Stimulated activated CD4-positive, alpha-beta T cell treated with anti-CD3 and anti-CD28 coated beads, Interleukin-2, amount 100 ng/mL, for 24 hours (primary cell): Measurements from ENCODE around the gene XXYLT1.
"Not testable (repeated sequence)": the region's sequence is repeated elsewhere in the genome, so short reads cannot be mapped to it uniquely, and the experiment has no call there.

Source experiments
- DNase-seq, 2 donors: peaks; one replicate each; pipeline ENCODE4 v3.0.0-alpha.2; 2020

Gene XXYLT1

GRCh38 chr3:195109098-195109657, 161.8 kb downstream of the XXYLT1 start:
- no peak for DNase-seq

DNA sequence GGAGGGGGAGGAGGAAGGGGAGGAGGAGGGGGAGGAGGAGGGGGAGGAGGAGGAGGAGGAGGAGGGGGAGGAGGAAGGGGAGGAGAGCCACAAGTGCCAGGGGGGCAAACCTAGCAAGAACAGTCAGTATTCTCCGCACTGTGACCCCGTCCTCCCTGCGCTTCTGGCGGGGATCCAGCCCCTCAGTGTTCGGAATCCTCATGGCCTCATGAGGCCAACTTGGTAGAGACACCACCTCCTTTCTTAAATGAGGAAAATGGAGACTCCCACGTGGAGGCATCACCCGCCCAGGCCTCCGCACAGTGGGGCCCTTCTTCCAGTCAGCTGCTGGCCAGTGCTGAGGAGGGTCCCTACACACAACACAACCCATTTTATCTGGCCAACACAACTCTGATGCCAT, 163.4 kb downstream of the XXYLT1 start:
- no peak for DNase-seq

DNA sequence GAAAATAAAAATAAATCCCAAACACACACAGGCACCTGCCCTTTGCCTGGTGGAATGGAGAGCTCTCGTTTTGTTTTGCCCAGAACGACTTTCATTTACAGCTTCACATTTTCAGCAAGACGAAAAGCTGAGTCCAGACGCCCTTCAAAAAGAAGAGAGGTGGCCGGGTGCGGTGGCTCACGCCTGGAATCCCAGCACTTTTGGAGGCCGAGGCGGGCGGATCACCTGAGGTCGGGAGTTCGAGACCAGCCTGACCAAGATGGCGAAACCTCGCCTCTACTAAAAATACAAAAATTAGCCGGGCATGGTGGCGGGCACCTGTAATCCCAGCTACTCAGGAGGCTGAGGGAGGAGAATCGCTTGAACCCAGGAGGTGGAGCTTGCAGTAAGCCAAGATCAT, 163.9 kb downstream of the XXYLT1 start:
- not testable (repeated sequence) for DNase-seq

DNA sequence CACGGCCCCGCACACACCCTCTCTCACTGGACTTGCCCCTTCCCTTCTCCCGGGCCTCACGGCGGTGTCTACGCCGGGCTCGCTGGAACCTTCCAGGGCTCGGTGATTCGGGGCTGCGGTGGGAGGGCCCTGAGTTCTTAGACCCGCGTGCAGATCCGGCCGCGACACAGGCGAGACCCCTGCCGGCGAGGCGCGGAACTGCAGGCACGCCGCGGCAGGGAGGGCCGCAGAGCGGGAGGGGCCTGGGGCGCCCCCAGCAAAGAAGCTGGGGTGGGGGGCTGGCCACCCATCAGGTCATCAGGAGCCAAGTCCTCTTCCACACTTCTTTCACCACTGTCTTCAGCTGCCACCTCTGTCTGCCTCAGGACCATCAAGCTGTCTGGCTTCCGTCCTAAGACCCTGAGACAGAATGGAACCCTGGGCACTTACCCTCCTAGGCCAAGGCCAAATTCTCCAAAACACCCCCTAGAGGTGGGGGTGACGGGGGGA, 164.5 kb downstream of the XXYLT1 start:
- DNase-seq = peak; percentile 75 to 77

DNA sequence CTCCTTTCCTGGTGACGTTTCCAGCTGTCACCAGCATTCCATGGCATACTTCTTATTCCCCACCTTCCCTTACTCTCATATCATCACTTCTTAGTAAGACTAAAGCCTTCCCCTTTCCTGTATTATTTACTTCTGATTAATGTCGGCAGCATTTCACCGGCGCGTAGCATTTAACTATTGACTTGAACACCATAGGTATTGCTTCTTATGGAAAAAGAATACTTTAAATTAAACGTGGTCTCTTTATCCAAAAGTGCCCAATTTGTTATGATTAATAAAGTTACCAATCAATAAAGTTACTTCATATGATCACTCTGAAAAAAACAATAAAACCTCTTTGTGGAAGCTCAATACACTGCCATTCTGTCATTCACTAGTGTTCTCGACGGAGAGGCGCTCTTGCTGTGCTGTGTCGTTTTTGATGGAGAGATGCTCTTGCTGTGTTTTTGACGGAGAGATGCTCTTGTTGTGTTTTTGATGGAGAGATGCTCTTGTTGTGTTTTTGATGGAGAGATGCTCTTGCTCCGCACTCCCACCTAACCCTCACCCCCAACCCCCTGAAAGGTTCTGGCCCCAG, 165.0 kb downstream of the XXYLT1 start:
- no peak for DNase-seq

GRCh38 chr3:195105389-195105788, 165.6 kb downstream of the XXYLT1 start:
- DNase-seq = no peak

DNA sequence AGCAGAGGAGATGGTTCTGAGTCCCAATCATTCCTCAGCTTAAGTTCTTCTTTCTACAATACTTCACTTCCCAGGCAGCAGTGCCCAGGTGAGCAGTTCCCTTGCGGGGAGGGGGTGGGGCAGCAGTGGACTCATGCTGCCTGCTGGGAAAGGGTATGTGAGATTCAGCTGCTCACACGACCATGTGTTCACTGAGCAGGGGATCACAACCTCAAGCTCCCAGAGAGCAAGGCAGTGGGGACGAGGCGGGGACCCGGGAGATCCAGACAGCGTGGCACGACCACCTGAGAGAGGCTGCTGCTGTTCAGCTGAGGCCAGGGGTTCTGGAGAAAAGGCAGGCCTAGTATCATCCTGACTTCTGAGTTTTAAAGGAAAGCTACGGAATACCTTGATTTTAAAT, 166.6 kb downstream of the XXYLT1 start:
- DNase-seq = no peak

- no peak for DNase-seq
Measured at GRCh38 chr3:195103623-195104022, 167.3 kb downstream of the XXYLT1 start.

- no peak for DNase-seq
Measured at GRCh38 chr3:195102609-195103467, 168.1 kb downstream of the XXYLT1 start.

GRCh38 chr3:195101927-195102608, 168.9 kb downstream of the XXYLT1 start:
- no peak for DNase-seq

DNA sequence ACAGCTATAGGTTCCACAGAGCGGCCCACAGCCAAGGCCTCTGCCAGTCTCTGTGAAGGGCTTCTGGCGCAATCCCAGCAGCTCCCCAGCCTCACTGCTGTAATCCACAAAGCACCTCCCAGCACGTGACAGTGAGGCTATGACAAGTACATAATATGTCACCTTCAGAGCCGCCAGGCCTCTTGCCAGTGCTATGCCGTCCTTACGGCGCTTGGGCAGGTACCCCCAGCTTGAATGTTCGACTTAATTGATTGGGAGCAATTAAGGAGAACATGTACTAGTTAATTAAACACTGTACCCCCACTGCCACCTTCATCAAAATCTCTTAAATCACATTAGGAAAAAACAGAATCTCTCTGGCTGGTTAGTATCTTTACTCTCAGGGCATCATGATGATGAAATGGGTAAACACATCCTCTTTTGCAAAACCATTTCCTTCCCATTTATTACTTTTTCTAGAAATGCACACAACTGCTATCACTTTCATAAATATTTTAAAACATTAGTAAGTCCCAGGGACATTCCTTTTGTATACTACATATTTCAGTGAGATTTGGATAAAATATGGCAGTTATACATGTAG, 169.9 kb downstream of the XXYLT1 start:
- DNase-seq = no peak

DNA sequence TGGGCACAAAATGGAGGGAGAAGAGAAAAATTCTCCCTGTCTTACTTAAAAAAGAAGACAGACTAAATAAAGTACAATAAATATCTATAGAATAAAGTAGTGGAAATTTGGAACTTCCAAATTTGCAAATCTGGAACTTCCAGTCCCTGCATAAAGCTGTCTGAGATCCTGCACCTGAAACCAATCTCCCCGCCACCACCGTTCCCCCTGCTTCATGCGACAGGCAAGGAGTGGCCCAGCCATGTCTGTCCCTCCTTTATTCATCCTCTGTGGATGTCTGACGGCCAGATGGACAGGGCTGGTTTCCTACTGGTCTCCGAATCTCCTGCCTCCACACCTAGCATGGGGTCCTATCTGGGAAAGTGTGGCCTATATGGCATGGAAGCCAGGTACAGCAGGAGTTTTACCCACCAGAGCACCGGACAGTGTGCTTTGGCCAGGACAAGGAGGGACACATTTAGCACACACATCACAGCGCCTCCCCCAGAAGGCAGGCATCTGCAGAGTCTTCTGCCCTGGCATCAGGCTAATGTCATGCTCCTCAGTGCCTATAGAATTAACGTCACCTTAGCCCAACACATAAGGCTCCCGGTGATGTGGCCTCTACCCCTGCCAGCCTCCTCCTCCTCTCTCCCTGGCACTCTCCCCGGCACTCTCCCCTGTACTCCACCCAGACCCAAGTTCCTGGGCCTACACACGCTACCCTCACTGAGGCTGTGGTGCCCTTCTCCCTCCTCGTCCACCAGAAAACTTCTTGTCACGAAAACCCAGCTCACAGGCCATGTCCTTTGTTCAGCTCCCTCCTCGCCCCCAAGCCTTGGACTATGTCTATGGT, 170.8 kb downstream of the XXYLT1 start:
- no peak for DNase-seq

DNA sequence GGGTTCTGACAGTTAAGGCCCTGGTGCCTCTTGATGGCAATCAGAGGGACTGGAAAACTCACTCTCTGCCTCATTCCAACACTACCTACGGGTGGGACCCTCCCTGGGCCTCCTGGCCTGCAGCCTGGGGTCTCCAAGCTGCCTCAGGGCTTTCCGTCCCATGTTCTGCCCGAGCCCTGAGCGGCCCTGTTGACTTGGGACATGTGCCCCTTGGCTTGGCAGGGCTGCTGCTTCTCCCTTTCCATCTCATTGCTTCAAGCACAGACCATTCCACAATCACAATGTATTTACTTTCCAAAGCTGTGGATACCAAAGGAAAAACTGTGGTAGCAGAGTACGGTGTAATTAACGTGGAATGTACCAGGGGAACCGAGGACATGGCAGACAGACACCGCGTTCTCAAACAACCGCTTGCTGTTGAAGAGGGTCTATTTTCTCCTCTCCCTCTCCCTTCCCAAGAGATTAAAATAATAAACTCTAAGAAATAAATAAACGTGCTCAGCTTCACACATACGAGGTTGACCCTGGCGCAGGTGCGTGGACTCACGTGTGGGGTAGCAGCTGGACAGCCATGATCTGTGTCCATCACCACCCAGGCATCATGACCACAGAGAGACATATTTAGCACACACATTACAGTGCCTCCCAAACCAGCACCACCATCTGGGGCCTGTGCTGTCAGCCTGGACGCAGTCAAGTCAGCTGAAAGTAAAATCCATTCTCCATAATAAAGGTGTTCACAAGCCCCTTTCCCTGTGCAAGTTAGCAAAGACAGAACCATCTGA, 172.0 kb downstream of the XXYLT1 start:
- no peak for DNase-seq

DNA sequence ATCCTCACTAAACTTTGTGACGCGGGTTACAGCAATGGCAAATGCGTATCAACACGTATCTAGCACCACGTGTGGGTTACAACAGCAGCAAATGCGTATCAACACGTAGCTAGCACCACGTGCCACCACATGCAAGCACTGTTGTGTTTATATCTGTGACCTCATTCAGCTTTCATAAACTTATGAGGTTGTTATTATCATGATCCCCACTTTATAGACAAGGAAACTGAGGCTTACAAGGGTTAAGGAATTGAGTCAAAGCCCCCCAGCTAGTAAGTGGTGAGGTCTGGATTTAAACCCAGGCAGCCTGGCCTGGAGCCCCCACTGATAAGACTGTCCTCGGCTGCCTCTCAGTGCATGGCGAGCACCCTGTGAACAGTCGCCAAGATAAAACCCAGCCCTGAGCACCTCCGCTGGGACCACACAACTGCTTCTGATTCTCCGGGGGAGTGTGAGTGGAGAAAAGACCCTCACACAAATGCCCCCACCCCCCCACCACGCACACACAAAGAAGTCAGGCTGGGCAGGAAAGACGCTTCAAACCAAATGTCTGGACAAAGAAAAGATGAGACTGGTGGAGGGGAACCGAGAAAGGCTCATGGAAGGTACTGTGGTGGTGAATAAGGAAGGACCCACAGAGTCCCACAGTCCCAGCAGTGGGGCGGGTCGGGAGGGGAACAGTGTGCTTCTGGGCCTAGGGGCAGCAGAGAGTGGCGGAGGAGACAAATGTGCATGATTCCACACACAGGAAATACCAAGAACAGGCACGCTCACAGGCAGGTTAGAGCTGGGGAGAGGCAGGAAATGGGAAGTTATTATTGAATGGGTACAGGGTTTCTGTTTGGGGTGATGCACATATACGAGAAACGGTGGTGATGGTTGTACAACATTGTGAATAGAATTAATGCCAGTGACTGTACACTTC, 173.4 kb downstream of the XXYLT1 start:
- no peak for DNase-seq

DNA sequence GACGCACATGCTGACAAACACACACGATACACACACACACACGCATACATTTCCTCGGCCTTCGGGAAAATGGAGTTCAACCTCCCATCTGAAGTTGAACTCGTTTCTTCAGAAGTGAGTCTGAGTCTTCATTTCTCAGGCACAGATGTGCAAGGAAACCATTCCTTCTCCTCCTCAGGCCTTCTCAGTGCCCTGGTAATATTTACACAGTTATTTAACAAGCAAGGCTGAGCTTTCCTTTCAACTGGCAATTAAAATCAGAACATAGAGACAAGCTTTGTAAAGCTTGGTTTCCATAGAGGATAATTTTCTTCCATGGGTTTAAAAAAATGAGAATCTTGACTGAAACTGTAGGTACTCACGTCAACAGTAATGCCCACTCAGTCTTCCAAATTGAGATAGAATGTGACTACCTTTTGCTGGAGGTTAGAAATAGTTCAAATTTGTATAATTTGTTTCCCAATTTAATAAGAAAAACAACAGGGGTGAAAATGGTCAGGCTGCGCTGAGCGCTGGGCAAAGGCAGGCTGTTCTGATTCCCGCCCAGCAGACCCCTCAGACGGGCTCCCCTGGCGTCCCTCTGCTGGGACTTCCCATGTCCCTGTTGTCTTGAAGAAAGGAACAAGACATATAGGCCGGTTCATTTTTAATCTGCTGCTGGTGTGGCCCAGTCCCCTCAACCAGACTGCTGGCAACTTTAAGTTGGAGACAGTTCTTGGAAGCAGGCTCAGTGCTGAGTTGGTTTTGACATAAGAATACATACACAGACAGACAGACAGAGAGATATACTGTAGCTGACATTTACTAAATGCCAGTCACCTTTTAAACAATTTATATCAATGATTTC, 174.3 kb downstream of the XXYLT1 start:
- DNase-seq = no peak

GRCh38 chr3:195096053-195096452, 174.9 kb downstream of the XXYLT1 start:
- no peak for DNase-seq

GRCh38 chr3:195095704-195096036, 175.3 kb downstream of the XXYLT1 start:
- no peak for DNase-seq

DNA sequence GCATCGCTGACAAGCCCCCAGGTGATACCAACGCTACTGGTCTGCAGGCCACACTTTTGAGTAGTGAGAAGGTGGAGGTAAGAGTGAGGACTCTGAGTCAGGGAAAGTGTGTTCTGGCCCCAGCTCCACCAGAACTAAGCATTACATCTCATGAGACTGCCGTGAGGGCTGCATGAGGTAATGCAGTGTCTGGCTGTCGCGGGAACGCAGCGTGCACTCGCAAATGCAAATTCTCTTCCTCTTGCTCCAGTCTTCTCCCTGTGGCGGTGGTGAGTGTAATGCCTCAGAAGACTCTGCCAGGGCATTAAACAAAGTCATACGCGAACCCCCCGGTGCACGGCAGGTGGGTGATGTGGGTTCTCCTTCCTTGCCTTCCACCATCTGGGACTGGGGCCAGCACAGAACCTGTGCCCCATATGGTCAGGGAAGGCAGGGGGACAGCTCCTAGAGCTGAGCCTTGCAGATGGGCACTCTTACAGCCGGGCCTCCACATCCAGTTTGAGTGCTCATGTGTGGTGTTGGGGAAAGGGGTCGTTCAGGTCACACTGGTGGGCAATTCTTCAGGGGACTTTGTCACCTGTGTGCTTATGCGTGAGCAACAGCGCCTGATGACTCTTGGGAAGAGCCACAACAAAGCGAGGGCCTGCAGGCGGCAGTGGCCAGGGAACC, 175.8 kb downstream of the XXYLT1 start:
- DNase-seq = no peak
